HepG2 (cell line): Measurements from ENCODE around the gene SASH1.

Source experiments
- MYC ChIP-seq: sonication (generic); formaldehyde crosslinking; IDR thresholded peaks from 2 replicates; pipeline ENCODE4 v1.9.0; 2021; ENCODE audit warnings: missing genetic modification reagents, borderline replicate concordance
- NR2C2 ChIP-seq: sonication (generic); formaldehyde crosslinking; IDR thresholded peaks from 2 replicates; pipeline ENCODE4 v1.4.0; 2020; ENCODE audit warnings: missing genetic modification reagents, mild to moderate bottlenecking, moderate library complexity, borderline replicate concordance
- SMARCC2 ChIP-seq: fragments of 450-650 bp; IDR thresholded peaks from 2 replicates; pipeline ENCODE4 v1.6.1; 2017; ENCODE audit warnings: antibody characterized with exemption, mild to moderate bottlenecking
- TCF7 ChIP-seq: sonication (generic); IDR thresholded peaks from 2 replicates; pipeline ENCODE4 v1.6.1; 2016; ENCODE audit warnings: antibody characterized with exemption, low read depth
- ZNF232 ChIP-seq: sonication (generic); formaldehyde crosslinking; IDR thresholded peaks from 2 replicates; pipeline ENCODE4 v1.4.0; 2020; ENCODE audit warnings: missing genetic modification reagents, borderline replicate concordance
- ZNF468 ChIP-seq: sonication (generic); formaldehyde crosslinking; IDR thresholded peaks from 2 replicates; pipeline ENCODE4 v1.8.0; 2022; ENCODE audit warnings: mild to moderate bottlenecking, moderate library complexity, missing genetic modification reagents
- TF ChIP-seq, protein P1 (sequence below): sonication (generic); formaldehyde crosslinking; IDR thresholded peaks from 2 replicates; pipeline ENCODE4 v1.5.0; 2020; ENCODE audit warnings: mild to moderate bottlenecking, missing genetic modification reagents, moderate library complexity
- TF ChIP-seq, protein P2 (sequence below): sonication (generic); formaldehyde crosslinking; conservative IDR thresholded peaks from 2 replicates; pipeline ENCODE4 v1.4.0; 2020; ENCODE audit warnings: missing genetic modification reagents
- TF ChIP-seq, protein P3 (sequence below): IDR thresholded peaks from 2 replicates; pipeline ENCODE4 v1.6.1; 2012; ENCODE audit warnings: low read length, improper control_type of control experiment

DNA sequence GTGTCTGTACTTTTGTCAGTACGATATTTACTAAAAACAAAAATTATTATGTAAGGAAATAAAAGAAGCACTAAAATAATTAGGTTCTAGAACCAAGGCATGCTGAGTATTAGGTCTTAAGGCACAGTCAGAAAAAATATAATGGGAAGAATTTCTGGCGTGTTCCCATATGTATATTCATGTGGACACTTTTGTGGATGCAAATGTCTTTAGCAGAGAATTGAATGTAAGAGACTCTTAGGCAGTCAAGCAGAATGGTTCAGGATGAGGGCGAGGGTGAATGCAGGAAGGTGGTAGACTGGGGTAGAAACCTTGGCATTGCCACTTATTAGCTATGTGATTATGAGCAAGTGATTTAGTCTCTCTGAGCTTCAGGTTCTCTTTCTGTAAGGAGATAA lies 71.5 kb downstream of the SASH1 start:
- TF ChIP-seq NR2C2 (CRISPR knock-in tag) (no peak), TCF7 (no peak), ZNF232 (no peak), MYC (CRISPR knock-in tag) (no peak), SMARCC2 (no peak), ZNF468 (no peak)
- TF ChIP-seq, protein P1, sequence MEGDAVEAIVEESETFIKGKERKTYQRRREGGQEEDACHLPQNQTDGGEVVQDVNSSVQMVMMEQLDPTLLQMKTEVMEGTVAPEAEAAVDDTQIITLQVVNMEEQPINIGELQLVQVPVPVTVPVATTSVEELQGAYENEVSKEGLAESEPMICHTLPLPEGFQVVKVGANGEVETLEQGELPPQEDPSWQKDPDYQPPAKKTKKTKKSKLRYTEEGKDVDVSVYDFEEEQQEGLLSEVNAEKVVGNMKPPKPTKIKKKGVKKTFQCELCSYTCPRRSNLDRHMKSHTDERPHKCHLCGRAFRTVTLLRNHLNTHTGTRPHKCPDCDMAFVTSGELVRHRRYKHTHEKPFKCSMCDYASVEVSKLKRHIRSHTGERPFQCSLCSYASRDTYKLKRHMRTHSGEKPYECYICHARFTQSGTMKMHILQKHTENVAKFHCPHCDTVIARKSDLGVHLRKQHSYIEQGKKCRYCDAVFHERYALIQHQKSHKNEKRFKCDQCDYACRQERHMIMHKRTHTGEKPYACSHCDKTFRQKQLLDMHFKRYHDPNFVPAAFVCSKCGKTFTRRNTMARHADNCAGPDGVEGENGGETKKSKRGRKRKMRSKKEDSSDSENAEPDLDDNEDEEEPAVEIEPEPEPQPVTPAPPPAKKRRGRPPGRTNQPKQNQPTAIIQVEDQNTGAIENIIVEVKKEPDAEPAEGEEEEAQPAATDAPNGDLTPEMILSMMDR (CRISPR knock-in tag), result no peak
- TF ChIP-seq, protein P2, sequence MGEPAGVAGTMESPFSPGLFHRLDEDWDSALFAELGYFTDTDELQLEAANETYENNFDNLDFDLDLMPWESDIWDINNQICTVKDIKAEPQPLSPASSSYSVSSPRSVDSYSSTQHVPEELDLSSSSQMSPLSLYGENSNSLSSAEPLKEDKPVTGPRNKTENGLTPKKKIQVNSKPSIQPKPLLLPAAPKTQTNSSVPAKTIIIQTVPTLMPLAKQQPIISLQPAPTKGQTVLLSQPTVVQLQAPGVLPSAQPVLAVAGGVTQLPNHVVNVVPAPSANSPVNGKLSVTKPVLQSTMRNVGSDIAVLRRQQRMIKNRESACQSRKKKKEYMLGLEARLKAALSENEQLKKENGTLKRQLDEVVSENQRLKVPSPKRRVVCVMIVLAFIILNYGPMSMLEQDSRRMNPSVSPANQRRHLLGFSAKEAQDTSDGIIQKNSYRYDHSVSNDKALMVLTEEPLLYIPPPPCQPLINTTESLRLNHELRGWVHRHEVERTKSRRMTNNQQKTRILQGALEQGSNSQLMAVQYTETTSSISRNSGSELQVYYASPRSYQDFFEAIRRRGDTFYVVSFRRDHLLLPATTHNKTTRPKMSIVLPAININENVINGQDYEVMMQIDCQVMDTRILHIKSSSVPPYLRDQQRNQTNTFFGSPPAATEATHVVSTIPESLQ (CRISPR knock-in tag), result no peak
- TF ChIP-seq, protein P3, sequence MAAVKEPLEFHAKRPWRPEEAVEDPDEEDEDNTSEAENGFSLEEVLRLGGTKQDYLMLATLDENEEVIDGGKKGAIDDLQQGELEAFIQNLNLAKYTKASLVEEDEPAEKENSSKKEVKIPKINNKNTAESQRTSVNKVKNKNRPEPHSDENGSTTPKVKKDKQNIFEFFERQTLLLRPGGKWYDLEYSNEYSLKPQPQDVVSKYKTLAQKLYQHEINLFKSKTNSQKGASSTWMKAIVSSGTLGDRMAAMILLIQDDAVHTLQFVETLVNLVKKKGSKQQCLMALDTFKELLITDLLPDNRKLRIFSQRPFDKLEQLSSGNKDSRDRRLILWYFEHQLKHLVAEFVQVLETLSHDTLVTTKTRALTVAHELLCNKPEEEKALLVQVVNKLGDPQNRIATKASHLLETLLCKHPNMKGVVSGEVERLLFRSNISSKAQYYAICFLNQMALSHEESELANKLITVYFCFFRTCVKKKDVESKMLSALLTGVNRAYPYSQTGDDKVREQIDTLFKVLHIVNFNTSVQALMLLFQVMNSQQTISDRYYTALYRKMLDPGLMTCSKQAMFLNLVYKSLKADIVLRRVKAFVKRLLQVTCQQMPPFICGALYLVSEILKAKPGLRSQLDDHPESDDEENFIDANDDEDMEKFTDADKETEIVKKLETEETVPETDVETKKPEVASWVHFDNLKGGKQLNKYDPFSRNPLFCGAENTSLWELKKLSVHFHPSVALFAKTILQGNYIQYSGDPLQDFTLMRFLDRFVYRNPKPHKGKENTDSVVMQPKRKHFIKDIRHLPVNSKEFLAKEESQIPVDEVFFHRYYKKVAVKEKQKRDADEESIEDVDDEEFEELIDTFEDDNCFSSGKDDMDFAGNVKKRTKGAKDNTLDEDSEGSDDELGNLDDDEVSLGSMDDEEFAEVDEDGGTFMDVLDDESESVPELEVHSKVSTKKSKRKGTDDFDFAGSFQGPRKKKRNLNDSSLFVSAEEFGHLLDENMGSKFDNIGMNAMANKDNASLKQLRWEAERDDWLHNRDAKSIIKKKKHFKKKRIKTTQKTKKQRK, result no peak
